Liver (tissue), 9 donors: ENCODE results near the gene CATSPERZ. TPM values are rescaled to one million over a fixed set of nuclear protein-coding genes. Genes with fewer than 3 reads are reported as not detected.
A peak's percentile ranks its signal among the peaks of the same experiment; 100 is the strongest.

Experiments
- DNase-seq: peaks from one replicate; pipeline ENCODE4 v3.0.0-alpha.2; 2017; ENCODE audit warnings: low spot score
- H3K27ac ChIP-seq, 2 donors: one replicate each; pipeline ENCODE4 v1.7.0; 2013; ENCODE audit warnings: inconsistent platforms in 2 of 2, low read length in 2 of 2, control low read depth in 1 of 2, low read depth in 1 of 2, mild to moderate bottlenecking in 1 of 2
- H3K27me3 ChIP-seq, 4 donors: one replicate each; pipeline versions ENCODE4 v1.6.1 to v1.7.0; 2013; ENCODE audit warnings: low read length in 3 of 4, inconsistent platforms in 1 of 4, mild to moderate bottlenecking in 1 of 4, moderate library complexity in 1 of 4; ENCODE audit not compliant: control insufficient read depth in 4 of 4, insufficient read depth in 4 of 4
- H3K36me3 ChIP-seq, 4 donors: one replicate each; pipeline versions ENCODE4 v1.6.1 to v1.7.0; 2013; ENCODE audit warnings: low read length in 3 of 4, mild to moderate bottlenecking in 3 of 4, low read depth in 1 of 4, moderate library complexity in 1 of 4; ENCODE audit not compliant: control insufficient read depth in 4 of 4, insufficient read depth in 3 of 4
- H3K4me1 ChIP-seq, 4 donors: one replicate each; pipeline versions ENCODE4 v1.6.1 to v1.7.0; 2013; ENCODE audit warnings: low read length in 3 of 4, mild to moderate bottlenecking in 3 of 4, moderate library complexity in 1 of 4; ENCODE audit not compliant: control insufficient read depth in 4 of 4, insufficient read depth in 4 of 4
- H3K4me3 ChIP-seq, 3 donors: one replicate each; pipeline versions ENCODE4 v1.6.1 to v1.7.0; 2013; ENCODE audit warnings: low read length in 3 of 3, control low read depth in 1 of 3, low read depth in 1 of 3, mild to moderate bottlenecking in 1 of 3
- H3K9ac ChIP-seq, 2 donors: one replicate each; pipeline ENCODE4 v1.7.0; 2013; ENCODE audit warnings: low read length in 2 of 2, mild to moderate bottlenecking in 2 of 2, moderate library complexity in 2 of 2, control low read depth in 1 of 2, low read depth in 1 of 2
- H3K9me3 ChIP-seq, 4 donors: one replicate each; pipeline versions ENCODE4 v1.6.1 to v1.7.0; 2013; ENCODE audit warnings: low read length in 3 of 4; ENCODE audit not compliant: control insufficient read depth in 4 of 4
- EGR1 ChIP-seq, 2 donors: IDR thresholded peaks; 2 replicates each; pipeline ENCODE4 v1.6.1; 2016 to 2018; ENCODE audit warnings: antibody characterized with exemption in 2 of 2, low read depth in 2 of 2
- FOXA2 ChIP-seq: IDR thresholded peaks from 2 replicates; pipeline ENCODE4 v1.6.1; 2016; ENCODE audit warnings: antibody characterized with exemption
- GABPA ChIP-seq, 2 donors: IDR thresholded peaks in 1 of 2; conservative IDR thresholded peaks in 1 of 2; 2 replicates each; pipeline ENCODE4 v1.6.1; 2016; ENCODE audit warnings: antibody characterized with exemption in 2 of 2, mild to moderate bottlenecking in 1 of 2, moderate library complexity in 1 of 2
- HNF4A ChIP-seq, 2 donors: conservative IDR thresholded peaks; 2 replicates each; pipeline ENCODE4 v1.6.1; 2016; ENCODE audit warnings: antibody characterized with exemption in 2 of 2, mild to moderate bottlenecking in 2 of 2
- HNF4G ChIP-seq: IDR thresholded peaks from 2 replicates; pipeline ENCODE4 v1.6.1; 2016; ENCODE audit warnings: antibody characterized with exemption
- MAX ChIP-seq: IDR thresholded peaks from 2 replicates; pipeline ENCODE4 v1.6.1; 2016; ENCODE audit warnings: antibody characterized with exemption
- NR2F2 ChIP-seq: IDR thresholded peaks from 2 replicates; pipeline ENCODE4 v1.6.1; 2016; ENCODE audit warnings: antibody characterized with exemption
- REST ChIP-seq: IDR thresholded peaks from 2 replicates; pipeline ENCODE4 v1.6.1; 2016; ENCODE audit warnings: antibody characterized with exemption, mild to moderate bottlenecking
- RXRA ChIP-seq, 2 donors: IDR thresholded peaks; 2 replicates each; pipeline ENCODE4 v1.6.1; 2017 to 2018; ENCODE audit warnings: antibody characterized with exemption in 2 of 2, mild to moderate bottlenecking in 1 of 2
- SP1 ChIP-seq: IDR thresholded peaks from 2 replicates; pipeline ENCODE4 v1.6.1; 2018; ENCODE audit warnings: antibody characterized with exemption, mild to moderate bottlenecking
- YY1 ChIP-seq: IDR thresholded peaks from 2 replicates; pipeline ENCODE4 v1.6.1; 2016; ENCODE audit warnings: antibody characterized with exemption, mild to moderate bottlenecking
- ZBTB33 ChIP-seq: IDR thresholded peaks from 2 replicates; pipeline ENCODE4 v1.6.1; 2016; ENCODE audit warnings: antibody characterized with exemption
- WGBS: extraction: QIAGEN DNeasy Blood & Tissue Kit; methylation state at CpG from one replicate; pipeline ENCODE4 v1.1.7; 2013; 5-methylcytosine and 5-hydroxymethylcytosine counted together
- polyA plus RNA-seq, 2 donors: library from polyadenylated mRNA; stranded (reverse) in 1 of 2; unstranded in 1 of 2; fragments of 200-250 nt in 1 of 2; fragments of >200 nt in 1 of 2; fragmentation: Nextera tagmentation in 1 of 2; extraction: Ambion mirVana in 1 of 2; gene quantifications; one replicate each; pipeline versions ENCODE4 v1.2.1 to v1.2.3, GENCODE V29; 2013 to 2015
- total RNA-seq, 2 donors: library from RNA; depleted of rRNA; stranded (reverse); fragments of >200 nt; gene quantifications; one replicate each; pipeline ENCODE4 v1.2.3, GENCODE V29; 2014
- donor health status: healthy.
- donor health status: healthy.
- donor health status: healthy.
- donor health status: healthy.
- donor health status: healthy.

CATSPERZ gene
- total and polyA plus RNA-seq, 4 donors, result 0.42 TPM; not detected in 3

GRCh38 chr11:64284048-64284961 lies 15.9 kb upstream of the CATSPERZ start, which contains the start of gene BAD (continued):
- no peak for TF ChIP-seq MAX
- TF ChIP-seq HNF4G, result no peak
- TF ChIP-seq SP1, result peak; percentile 74
- peak; percentile 85 to 92 for TF ChIP-seq RXRA (IDR thresholded peaks at IDR 0.05)

- Histone ChIP-seq H3K9ac (peak within 1 kb of the TSS; percentile 81 to 83), H3K36me3 (peaks cover 0 to 4% (median 0%) of the 10 kb centered on the region in 4 donors), H3K27me3 (no peaks in the 10 kb centered on the region), H3K4me1 (peaks cover 2 to 32% (median 23%) of the 10 kb centered on the region in 4 donors), H3K9me3 (no peaks in the 10 kb centered on the region), H3K4me3 (peak within 1 kb of the TSS; percentile 69 to 87 (median 87)), H3K27ac (peak within 1 kb of the TSS; percentile 94 to 99)
- DNase-seq, result peak; percentile 96
- TF ChIP-seq EGR1 (IDR thresholded peaks at IDR 0.05; ENCODE audit: low read depth in 2 of 2), result peak; percentile 98 to 100
- no peak for TF ChIP-seq FOXA2
- TF ChIP-seq NR2F2, result no peak
- peak; percentile 97 for TF ChIP-seq YY1
- TF ChIP-seq HNF4A (conservative IDR thresholded peaks at IDR 0.05), result no peak
- peak in 1 of 2 donors; percentile 41 for TF ChIP-seq GABPA (IDR thresholded peaks at IDR 0.05 in 1 of 2, conservative IDR thresholded peaks at IDR 0.05 in 1 of 2)
- no peak for TF ChIP-seq ZBTB33
- no peak for TF ChIP-seq REST
- WGBS, result under 1% methylated on average over 102 of the region's 102 CpGs
Measured at GRCh38 chr11:64284962-64285884, 14.9 kb upstream of the CATSPERZ start, which contains the start of gene GPR137. Gene GPR137, plus strand, starts transcription at chr11:64285848. Its CDS starts 677 bp downstream, at chr11:64286525.
